ENCODE data around the gene BRWD1.

DNA sequence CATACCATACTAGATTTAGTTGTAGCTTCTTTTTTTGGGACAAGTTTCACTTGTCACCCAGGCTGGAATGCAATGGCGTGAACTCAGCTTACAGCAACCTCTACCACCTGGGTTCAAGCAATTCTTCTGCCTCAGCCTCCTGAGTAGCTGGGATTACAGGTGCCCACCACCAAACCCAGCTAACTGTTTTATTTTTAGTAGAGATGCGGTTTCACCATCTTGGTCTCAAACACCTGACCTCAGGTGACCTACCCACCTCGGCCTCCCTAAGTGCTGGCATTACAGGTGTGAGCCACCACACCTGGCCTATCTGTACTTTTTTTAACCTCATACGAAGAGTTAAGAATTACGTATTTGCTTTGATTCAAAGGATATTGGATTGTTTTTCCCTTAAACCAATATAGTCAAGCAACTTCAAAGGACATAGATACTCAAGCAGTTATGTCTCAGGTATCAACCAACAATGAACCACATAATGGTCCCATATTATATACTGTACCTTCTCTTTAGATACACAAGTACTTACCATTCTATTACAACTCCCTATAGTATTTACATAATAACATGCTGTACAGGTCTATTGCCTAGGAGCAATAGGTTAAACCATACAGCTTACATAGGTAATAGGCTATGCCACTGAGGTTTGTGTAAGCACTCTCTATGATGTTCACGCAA, 28.0 kb upstream of the BRWD1 start:
- TF ChIP-seq EZH2 (IDR thresholded peaks at IDR 0.05; ENCODE audit: borderline replicate concordance, insufficient read depth, low read length, poor library complexity, severe bottlenecking), result no peak
- no peak for TF ChIP-seq POLR2AphosphoS5 (IDR thresholded peaks at IDR 0.05)
- TF ChIP-seq, protein P1, sequence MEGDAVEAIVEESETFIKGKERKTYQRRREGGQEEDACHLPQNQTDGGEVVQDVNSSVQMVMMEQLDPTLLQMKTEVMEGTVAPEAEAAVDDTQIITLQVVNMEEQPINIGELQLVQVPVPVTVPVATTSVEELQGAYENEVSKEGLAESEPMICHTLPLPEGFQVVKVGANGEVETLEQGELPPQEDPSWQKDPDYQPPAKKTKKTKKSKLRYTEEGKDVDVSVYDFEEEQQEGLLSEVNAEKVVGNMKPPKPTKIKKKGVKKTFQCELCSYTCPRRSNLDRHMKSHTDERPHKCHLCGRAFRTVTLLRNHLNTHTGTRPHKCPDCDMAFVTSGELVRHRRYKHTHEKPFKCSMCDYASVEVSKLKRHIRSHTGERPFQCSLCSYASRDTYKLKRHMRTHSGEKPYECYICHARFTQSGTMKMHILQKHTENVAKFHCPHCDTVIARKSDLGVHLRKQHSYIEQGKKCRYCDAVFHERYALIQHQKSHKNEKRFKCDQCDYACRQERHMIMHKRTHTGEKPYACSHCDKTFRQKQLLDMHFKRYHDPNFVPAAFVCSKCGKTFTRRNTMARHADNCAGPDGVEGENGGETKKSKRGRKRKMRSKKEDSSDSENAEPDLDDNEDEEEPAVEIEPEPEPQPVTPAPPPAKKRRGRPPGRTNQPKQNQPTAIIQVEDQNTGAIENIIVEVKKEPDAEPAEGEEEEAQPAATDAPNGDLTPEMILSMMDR (IDR thresholded peaks at IDR 0.05; ENCODE audit: poor library complexity, severe bottlenecking), result no peak
- no peak for TF ChIP-seq EP300 (conservative IDR thresholded peaks at IDR 0.05; ENCODE audit: poor library complexity, severe bottlenecking)
- TF ChIP-seq TAF1 (IDR thresholded peaks at IDR 0.05; ENCODE audit: low read depth), result no peak
- no peak for TF ChIP-seq SMC3 (conservative IDR thresholded peaks at IDR 0.05; ENCODE audit: poor library complexity)
- TF ChIP-seq, protein P2, sequence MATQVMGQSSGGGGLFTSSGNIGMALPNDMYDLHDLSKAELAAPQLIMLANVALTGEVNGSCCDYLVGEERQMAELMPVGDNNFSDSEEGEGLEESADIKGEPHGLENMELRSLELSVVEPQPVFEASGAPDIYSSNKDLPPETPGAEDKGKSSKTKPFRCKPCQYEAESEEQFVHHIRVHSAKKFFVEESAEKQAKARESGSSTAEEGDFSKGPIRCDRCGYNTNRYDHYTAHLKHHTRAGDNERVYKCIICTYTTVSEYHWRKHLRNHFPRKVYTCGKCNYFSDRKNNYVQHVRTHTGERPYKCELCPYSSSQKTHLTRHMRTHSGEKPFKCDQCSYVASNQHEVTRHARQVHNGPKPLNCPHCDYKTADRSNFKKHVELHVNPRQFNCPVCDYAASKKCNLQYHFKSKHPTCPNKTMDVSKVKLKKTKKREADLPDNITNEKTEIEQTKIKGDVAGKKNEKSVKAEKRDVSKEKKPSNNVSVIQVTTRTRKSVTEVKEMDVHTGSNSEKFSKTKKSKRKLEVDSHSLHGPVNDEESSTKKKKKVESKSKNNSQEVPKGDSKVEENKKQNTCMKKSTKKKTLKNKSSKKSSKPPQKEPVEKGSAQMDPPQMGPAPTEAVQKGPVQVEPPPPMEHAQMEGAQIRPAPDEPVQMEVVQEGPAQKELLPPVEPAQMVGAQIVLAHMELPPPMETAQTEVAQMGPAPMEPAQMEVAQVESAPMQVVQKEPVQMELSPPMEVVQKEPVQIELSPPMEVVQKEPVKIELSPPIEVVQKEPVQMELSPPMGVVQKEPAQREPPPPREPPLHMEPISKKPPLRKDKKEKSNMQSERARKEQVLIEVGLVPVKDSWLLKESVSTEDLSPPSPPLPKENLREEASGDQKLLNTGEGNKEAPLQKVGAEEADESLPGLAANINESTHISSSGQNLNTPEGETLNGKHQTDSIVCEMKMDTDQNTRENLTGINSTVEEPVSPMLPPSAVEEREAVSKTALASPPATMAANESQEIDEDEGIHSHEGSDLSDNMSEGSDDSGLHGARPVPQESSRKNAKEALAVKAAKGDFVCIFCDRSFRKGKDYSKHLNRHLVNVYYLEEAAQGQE (IDR thresholded peaks at IDR 0.05; ENCODE audit: borderline replicate concordance), result no peak
- TF ChIP-seq RAD21 (conservative IDR thresholded peaks at IDR 0.05), result no peak

Measured in neural cell (in vitro differentiated cells).